Cardiac muscle cell (in vitro differentiated cells and primary cell): Measurements from ENCODE around the gene SMC3. TPM values are rescaled to one million over a fixed set of nuclear protein-coding genes. Genes with fewer than 3 reads are reported as not detected.
A peak's percentile ranks its signal among the peaks of the same experiment; 100 is the strongest.

Experiments
- DNase-seq, 2 donors: peaks; one replicate each; pipeline versions ENCODE4 v3.0.0 to v3.0.0-alpha.2; 2010 to 2017; ENCODE audit warnings: low read depth in 1 of 2, low spot score in 1 of 2
- H3K27ac ChIP-seq: fragments of 200-600 bp; sonication (generic); 2 replicates; pipeline ENCODE4 v1.5.1; 2016
- H3K27me3 ChIP-seq: fragments of 200-600 bp; sonication (generic); 2 replicates; pipeline ENCODE4 v1.6.0; 2016; ENCODE audit warnings: control low read depth
- H3K36me3 ChIP-seq: fragments of 200-600 bp; sonication (generic); 2 replicates; pipeline ENCODE4 v1.5.1; 2016; ENCODE audit warnings: control low read depth
- H3K4me1 ChIP-seq: fragments of 200-600 bp; sonication (generic); 2 replicates; pipeline ENCODE4 v1.8.1; 2017; ENCODE audit warnings: low read depth, mild to moderate bottlenecking, mixed run types
- H3K4me3 ChIP-seq: fragments of 200-600 bp; sonication (generic); 2 replicates; pipeline ENCODE4 v1.5.1; 2016; ENCODE audit warnings: mild to moderate bottlenecking
- H3K9me3 ChIP-seq: fragments of 200-600 bp; sonication (generic); 2 replicates; pipeline ENCODE4 v1.5.1; 2017; ENCODE audit warnings: low read depth, mild to moderate bottlenecking, control low read depth
- polyA plus RNA-seq: library from polyadenylated mRNA; unstranded; fragments of >200 nt; fragmentation: Nextera tagmentation; extraction: Ambion mirVana; gene quantifications from 2 replicates; pipeline ENCODE4 v1.2.1, GENCODE V29; 2016
- total RNA-seq: library from RNA; depleted of rRNA; stranded (reverse); fragments of >200 nt; gene quantifications from 2 replicates; pipeline ENCODE4 v1.2.3, GENCODE V29; 2016
- TF ChIP-seq, protein P1 (sequence below): IDR thresholded peaks from 2 replicates; pipeline ENCODE4 v1.5.1; 2012; ENCODE audit warnings: low read depth, mild to moderate bottlenecking, low read length

The SMC3 gene
- total and polyA plus RNA-seq, 2 experiments from 2014 or later, result 40.7 to 81.5 TPM

GRCh38 chr10:110547139-110547761 is 20.2 kb upstream of the SMC3 start:
- H3K36me3 ChIP-seq, result no peaks in the 10 kb centered on the region
- peak; percentile 67 to 81 for DNase-seq
- no peaks in the 10 kb centered on the region for H3K27me3 ChIP-seq
- TF ChIP-seq, protein P1, sequence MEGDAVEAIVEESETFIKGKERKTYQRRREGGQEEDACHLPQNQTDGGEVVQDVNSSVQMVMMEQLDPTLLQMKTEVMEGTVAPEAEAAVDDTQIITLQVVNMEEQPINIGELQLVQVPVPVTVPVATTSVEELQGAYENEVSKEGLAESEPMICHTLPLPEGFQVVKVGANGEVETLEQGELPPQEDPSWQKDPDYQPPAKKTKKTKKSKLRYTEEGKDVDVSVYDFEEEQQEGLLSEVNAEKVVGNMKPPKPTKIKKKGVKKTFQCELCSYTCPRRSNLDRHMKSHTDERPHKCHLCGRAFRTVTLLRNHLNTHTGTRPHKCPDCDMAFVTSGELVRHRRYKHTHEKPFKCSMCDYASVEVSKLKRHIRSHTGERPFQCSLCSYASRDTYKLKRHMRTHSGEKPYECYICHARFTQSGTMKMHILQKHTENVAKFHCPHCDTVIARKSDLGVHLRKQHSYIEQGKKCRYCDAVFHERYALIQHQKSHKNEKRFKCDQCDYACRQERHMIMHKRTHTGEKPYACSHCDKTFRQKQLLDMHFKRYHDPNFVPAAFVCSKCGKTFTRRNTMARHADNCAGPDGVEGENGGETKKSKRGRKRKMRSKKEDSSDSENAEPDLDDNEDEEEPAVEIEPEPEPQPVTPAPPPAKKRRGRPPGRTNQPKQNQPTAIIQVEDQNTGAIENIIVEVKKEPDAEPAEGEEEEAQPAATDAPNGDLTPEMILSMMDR, result peak; percentile 76
- no peak overlapping the region for H3K27ac ChIP-seq
- H3K4me1 ChIP-seq, result peaks cover 16% of the 10 kb centered on the region
- H3K4me3 ChIP-seq, result no peak overlapping the region
- H3K9me3 ChIP-seq, result no peaks in the 10 kb centered on the region

DNA sequence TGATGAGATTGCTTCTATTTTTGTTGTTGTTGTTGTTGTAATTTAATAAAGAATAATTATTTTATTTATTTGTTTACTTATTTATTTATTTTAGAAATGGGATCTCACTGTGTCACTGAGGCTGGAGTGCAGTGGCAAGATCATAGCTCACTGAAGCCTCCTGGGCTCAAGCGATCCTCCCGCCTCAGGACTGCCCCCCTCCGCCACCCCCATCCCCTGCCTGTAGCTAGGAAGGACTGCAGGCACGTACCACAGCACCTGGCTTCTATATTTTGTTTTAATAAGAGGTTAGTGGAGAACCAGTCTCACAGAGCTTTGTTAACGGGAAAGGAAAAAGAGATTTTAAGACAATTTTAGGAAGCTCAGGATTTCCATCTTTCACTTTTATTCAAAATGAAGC is 19.5 kb upstream of the SMC3 start:
- Histone ChIP-seq H3K27ac (no peak overlapping the region), H3K4me3 (no peak overlapping the region), H3K4me1 (peaks cover 16% of the 10 kb centered on the region), H3K9me3 (no peaks in the 10 kb centered on the region), H3K36me3 (no peaks in the 10 kb centered on the region), H3K27me3 (no peaks in the 10 kb centered on the region)
- DNase-seq, result no peak
- TF ChIP-seq, protein P1, result no peak

DNA sequence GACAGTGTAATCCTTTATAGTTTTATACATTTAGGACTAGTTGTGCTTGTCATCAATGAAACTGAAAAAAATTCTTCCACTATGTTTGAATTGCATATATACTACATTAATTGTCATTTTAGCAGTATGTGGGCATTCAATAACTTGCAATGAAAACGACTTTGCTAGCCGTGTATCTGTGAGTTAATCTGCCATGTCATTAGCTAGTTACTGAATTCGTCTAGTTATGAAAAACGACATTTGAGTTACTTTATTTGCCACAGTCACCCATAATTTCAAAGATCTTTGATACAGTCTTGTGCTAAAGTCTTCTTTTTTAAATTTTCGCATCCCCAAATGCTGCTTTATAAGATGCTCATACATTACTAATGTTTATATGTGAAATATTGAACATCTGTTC is 18.3 kb upstream of the SMC3 start:
- Histone ChIP-seq H3K9me3 (no peaks in the 10 kb centered on the region), H3K4me1 (peaks cover 18% of the 10 kb centered on the region), H3K27me3 (no peaks in the 10 kb centered on the region), H3K4me3 (no peak overlapping the region), H3K36me3 (no peaks in the 10 kb centered on the region), H3K27ac (no peak overlapping the region)
- no peak for DNase-seq
- TF ChIP-seq, protein P1, result no peak

GRCh38 chr10:110553905-110554304 is 13.6 kb upstream of the SMC3 start:
- H3K36me3 ChIP-seq, result no peaks in the 10 kb centered on the region
- H3K27me3 ChIP-seq, result no peaks in the 10 kb centered on the region
- peak; percentile 31 to 62 for DNase-seq
- TF ChIP-seq, protein P1, result no peak
- H3K9me3 ChIP-seq, result no peaks in the 10 kb centered on the region
- peak overlapping the region; percentile 32 for H3K27ac ChIP-seq
- H3K4me3 ChIP-seq, result no peak overlapping the region
- peaks cover 10% of the 10 kb centered on the region for H3K4me1 ChIP-seq

DNA sequence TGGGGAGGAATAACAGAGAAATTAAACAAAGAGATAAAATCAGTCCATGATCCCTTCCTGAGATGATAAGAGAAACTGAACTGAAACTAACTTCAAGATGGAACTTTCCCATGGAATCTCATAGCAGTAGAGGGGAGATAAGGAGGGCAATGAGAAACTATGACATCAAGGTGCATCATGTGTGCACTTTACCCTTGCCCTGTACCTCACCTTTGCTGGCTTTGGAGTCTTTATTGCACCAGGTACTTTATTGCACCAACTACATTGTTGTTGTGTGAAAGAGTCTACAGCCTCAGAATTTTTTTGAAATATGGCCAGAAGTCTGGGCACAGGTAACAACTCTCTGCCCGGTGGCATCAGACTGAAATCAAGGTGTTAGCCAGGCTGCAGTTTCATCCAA is 11.2 kb upstream of the SMC3 start:
- TF ChIP-seq, protein P1, result no peak
- Histone ChIP-seq H3K9me3 (no peaks in the 10 kb centered on the region), H3K4me1 (peaks cover 10% of the 10 kb centered on the region), H3K27ac (no peak overlapping the region), H3K36me3 (no peaks in the 10 kb centered on the region), H3K4me3 (no peak overlapping the region), H3K27me3 (no peaks in the 10 kb centered on the region)
- no peak for DNase-seq
